T-helper 1 cell treated with Interleukin-12 subunit alpha and Interleukin-12 subunit beta and Interleukin-4 antibody, amounts not matched to agents 30 ng/mL and 1 ng/mL, for 36 hours (primary cell): ENCODE data around the gene ISOC2. TPM values are rescaled to one million over a fixed set of nuclear protein-coding genes. Genes with fewer than 3 reads are reported as not detected.

Experiments used
- intact Hi-C: fragments of 100-400 bp; cut with micrococcal nuclease; formaldehyde crosslinking; loops from one replicate; pipeline ENCODE4 v1.15.1; 2024
- total RNA-seq: library from RNA; stranded (reverse); gene quantifications from 2 replicates; pipeline ENCODE4 v1.2.3, GENCODE V29; 2022

ISOC2 gene
- total RNA-seq, 1 donor from 2014 or later = 18.3 TPM

DNA sequence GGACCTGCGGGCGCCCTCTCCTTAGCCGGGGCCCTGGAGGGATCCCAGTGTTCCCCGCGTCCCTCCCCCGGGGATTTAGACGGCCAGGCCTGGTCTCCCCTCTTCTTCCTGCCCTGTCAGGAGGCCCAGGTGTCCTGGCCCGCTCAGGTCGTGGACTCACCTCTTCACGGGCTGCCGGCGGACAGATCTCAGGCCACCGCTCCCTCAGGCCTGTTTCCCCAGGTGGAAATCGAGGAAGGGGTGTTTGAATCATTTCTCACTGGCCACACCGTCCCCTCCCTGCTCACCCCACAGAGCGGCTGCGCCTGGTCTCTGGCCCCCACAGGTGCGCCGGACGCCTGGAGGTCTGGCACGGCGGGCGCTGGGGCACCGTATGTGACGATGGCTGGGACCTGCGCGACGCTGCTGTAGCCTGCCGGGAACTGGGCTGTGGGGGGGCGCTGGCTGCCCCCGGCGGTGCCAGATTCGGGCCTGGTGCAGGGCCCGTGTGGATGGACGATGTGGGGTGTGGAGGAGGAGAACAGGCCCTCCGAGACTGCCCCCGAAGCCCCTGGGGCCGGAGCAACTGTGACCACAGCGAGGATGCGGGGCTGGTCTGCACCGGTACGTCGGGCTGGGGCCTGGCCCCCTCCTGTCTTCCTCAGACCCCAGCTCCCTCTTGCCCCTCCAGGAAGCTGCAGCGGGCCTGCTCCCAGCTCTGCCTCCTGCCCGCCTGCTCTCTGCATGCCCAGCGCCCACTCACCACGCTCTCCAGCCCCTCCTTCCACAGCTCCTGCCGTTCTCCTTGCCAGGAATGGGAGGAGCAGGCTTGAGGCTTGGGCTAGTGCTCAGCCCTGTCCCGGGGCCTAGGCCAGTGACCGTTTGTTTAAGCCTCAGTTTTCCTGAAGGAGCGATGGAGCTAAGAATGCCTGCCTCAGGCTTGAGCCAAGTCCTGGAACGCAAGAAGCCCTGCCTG, 29.3 kb upstream of the ISOC2 start:
- intact Hi-C loops = no loop called here

GRCh38 chr19:55489711-55490477, 28.5 kb upstream of the ISOC2 start:
- intact Hi-C loops = no loop called here

DNA sequence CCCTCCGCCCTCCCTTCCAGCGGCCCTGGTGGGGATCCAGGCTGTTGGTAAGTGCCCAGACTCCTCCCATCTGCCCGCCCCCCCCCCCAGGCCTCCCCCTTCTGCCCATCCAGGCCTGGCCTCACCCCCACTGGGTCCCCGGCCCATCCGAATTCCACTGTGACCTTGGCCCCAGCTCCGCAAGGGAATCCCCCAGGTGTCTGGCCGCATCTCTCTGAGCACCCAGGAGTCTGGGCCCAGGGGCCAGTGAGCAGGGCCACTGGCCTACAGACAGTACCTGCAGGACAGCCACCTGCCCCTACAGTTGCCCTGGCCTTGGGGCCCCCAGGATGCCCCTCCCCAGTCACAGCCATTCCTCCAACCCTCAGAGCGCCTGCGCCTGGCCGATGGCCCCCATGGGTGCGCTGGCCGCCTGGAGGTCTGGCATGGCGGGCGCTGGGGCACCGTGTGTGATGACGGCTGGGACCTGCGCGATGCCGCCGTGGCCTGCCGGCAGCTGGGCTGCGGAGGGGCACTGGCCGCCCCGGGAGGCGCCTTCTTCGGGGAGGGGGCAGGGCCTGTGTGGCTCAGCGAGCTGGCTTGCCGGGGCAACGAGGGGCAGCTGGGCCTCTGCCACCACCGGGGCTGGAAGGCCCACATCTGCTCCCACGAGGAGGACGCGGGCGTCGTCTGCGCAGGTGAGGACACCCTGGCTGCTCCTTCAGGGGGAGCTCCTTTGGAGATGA, 27.7 kb upstream of the ISOC2 start:
- intact Hi-C loops = no loop called here

DNA sequence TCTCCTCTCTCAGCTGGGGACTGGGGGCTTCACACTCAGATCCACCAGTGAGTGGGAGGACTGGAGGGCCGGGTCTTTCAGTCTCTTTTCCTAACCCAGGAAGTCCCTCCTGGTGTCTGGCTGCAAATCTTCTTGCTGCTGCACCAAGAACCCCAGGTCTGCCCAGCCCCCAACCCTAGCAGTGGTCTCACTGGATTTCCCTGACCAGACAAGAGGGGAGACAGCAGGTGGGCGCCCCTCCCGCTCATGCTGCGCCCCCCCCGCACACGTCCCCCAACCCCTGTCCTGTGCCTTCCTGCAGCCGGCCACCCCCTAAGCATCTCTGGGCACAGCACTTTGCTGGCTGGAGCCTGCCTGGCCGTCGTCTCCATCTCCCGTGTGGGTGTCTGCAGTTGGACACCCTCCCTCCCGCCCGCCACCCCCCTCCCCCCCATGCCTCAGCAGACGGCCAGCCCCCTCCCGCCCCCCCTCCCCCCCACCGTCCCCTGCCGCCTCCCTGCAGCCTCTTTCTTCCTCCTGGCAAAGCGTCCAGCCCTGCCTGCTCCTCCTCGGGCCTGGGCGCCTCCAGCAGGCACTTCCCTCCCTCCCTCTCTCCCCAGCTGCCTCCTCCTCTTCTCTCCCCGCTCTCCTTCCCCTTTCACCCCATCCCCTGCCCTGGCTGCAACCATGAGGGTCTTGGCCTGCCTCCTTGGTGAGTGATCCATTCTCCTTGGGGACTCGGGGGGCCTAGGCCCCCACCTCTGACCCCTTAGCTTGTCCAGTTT, 26.7 kb upstream of the ISOC2 start, which contains the start of gene SSC5D:
TSS of gene SSC5D (plus strand) at position 513 of the 764 bp plus-strand sequence. CDS start at position 667, 154 bp downstream.
- intact Hi-C loops = no loop called here

GRCh38 chr19:55486971-55487923, 25.8 kb upstream of the ISOC2 start:
- intact Hi-C loops = no loop called here

- intact Hi-C loops = no loop called here
Observed at GRCh38 chr19:55486043-55486970, 24.9 kb upstream of the ISOC2 start.

DNA sequence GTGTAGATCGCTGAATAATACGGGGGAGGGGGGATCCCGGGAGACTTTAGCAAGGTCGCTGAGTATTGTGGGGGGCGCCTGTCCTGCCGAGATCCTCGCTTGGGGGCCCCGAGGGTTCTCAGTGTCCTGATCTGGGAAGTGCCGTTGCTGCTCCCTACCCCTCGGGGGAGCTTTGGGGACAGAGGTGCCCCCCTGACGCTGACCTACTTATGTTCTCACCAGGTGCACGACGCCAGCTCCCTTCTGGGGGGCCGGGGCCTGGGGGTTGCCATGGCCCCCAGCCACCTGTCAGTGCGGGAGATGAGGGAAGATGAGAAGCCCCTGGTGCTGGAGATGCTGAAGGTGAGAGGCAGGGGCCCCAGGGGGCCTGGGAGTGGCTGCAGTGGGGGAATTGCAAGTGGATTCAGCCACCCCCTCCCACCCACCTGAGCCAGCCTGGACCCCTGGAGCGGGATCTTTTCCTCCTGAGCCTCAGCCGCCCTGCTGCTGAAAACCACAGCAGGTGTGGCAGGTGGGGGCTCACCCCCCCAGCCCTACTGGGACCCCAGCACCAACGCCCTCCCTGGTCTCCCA, 24.1 kb upstream of the ISOC2 start:
- intact Hi-C loops = loop anchor here (1.0 kb wide), 1 partner anchor 9 kb away; the partner anchor contains the start of gene ZNF628

DNA sequence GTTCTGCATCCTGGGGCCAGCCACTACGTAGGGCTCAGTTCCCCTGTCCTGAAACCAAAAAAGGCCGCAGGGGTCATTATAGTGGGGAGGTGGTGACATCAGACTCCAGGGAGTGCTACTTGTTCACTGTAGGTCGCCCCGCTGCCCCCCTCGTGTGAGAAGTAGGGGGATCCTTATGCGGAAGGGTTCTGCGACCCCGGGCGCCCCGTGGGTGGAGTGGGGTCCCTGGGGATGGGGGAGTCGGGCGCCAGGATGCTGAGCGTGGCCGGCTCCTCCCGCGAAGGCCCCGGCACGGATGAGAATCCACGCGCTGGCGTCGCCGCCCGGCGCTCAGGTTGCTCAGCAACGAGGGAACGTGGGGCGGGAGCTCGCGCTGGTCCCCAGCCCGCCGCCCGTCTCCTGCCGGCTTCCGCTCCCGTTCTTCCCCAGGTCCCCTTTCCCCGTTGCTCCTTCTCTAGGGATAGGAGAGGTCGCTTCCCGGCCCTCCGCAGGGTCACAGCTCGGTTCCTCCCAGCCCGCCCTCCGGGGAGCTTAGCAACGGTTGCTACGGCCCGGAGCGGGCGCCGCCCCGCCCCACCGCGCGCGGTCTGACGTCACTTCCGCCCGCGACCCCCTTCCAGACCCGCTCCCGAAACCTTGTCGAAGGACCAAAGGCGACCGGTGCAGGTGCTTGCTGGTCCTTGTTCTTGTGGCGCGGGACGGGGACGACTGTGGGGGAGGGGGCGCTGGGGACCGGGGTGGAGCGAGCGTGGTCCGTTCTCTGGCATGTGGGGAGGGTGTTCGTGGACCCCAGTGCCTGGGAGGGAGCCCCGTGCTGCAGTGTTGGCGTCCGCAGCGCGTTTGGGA, 23.4 kb upstream of the ISOC2 start, which contains the start of gene NAT14:
TSS of gene NAT14 (plus strand) at position 596 of the 846 bp plus-strand sequence. CDS start 521 bp downstream, outside the sequence.
- intact Hi-C loops = loop anchor here (1.0 kb wide), 1 partner anchor 9 kb away; the partner anchor contains the start of gene ZNF628

DNA sequence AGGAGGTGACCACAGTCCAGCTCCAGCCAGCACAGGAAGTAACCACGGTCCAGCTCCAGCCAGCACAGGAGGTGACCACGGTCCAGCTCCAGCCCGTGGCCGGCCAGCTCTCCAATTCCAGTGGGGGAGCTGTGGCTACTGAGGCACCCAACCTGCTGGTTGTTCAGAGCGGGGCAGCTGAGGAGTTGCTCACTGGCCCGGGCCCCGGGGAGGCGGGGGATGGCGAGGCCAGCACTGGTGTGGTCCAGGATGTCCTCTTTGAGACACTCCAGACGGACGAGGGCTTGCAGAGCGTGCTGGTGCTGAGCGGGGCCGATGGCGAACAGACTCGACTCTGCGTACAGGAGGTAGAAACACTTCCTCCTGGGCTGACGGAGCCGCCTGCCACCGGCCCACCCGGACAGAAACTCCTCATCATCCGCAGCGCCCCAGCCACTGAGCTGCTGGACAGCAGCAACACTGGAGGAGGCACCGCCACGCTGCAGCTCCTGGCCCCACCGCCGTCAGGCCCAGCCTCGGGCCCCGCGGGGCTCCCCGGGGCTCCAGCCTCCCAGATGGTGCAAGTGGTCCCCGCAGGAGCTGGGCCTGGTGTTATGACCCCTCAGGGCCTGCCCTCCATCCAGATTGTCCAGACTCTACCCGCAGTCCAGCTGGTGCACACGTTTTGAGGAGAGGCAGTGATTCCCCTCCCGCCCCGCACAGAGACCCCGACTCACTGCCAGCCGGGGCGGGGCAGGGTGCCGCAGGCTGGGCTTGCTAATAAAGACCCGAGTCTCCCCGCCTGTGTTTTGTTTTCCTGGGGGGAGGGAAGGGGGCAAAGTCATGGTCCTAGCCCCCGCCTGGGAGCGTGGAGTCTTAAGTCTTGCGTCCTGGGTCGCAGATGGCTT, 22.5 kb upstream of the ISOC2 start:
- intact Hi-C loops = no loop called here

DNA sequence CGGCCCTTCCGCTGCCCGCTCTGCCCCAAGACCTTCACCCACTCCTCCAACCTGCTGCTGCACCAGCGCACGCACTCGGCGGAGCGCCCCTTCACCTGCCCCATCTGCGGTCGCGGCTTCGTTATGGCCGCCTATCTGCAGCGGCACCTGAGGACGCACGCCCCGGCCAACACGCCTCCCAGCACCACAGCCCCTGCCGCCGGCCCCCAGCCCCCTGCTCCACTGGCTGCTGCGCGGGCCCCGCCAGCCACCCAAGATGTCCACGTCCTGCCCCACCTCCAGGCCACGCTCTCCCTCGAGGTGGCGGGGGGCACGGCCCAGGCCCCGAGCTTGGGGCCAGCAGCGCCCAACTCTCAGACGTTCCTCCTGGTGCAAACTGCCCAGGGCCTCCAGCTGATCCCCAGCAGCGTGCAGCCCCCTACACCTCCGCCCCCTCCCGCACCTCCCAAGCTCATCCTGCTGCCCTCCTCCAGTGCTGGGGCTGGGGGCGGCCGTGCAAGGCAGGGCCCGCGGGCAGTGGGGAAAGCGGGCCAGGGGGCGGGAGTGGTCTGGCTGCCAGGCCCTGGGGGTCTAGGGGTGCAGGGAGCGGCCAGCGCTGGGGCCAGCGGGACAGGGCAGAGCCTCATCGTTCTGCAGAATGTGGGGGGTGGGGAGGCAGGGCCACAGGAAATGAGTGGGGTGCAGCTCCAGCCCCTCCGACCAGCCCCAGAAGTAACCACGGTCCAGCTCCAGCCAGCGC, 21.7 kb upstream of the ISOC2 start:
- intact Hi-C loops = no loop called here

DNA sequence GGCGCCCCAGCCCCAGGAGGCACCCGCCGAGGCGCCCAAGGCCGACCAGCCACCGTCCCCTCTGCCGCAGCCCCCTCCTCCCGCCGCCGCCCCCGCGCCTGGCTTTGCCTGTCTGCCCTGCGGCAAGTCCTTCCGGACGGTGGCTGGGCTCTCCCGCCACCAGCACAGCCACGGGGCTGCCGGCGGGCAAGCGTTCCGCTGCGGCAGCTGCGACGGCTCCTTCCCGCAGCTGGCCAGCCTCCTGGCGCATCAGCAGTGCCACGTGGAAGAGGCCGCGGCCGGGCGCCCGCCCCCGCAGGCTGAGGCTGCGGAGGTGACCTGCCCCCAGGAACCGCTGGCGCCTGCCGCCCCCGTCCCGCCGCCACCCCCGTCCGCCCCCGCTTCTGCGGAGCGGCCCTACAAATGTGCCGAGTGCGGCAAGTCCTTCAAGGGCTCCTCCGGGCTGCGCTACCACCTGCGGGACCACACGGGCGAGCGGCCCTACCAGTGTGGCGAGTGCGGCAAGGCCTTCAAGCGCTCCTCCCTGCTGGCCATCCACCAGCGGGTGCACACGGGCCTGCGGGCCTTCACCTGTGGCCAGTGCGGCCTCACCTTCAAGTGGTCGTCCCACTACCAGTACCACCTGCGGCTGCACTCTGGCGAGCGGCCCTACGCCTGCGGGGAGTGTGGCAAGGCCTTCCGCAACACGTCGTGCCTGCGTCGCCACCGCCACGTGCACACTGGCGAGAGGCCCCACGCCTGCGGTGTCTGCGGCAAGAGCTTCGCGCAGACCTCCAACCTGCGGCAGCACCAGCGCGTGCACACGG, 20.9 kb upstream of the ISOC2 start:
- intact Hi-C loops = no loop called here

DNA sequence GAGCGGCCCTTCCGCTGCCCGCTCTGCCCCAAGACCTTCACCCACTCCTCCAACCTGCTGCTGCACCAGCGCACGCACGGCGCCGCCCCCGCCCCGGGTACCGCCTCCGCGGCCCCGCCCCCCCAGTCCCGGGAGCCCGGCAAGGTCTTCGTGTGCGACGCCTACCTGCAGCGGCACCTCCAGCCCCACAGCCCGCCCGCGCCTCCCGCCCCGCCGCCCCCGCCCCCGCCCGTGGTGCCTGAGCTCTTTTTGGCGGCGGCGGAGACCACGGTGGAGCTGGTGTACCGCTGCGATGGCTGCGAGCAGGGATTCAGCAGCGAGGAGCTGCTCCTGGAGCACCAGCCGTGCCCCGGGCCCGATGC, 20.3 kb upstream of the ISOC2 start:
- intact Hi-C loops = no loop called here

GRCh38 chr19:55481148-55481793, 19.8 kb upstream of the ISOC2 start:
- intact Hi-C loops = no loop called here
